Measurements from ENCODE around the gene PMS2.
"Not testable (repeated sequence)": the region's sequence is repeated elsewhere in the genome, so short reads cannot be mapped to it uniquely, and the experiment has no call there.

The PMS2 gene

GRCh38 chr7:6008668-6009611 is at the start of gene PMS2, which contains the start of gene AIMP2:
Gene PMS2 (minus strand): TSS chr7:6009049. CDS start chr7:6009019, 30 bp downstream.
Gene AIMP2 (plus strand): TSS chr7:6009272. CDS start chr7:6009364, 92 bp downstream.
- no peaks in the 10 kb centered on the region for H3K9me3 ChIP-seq (ENCODE audit: control insufficient read depth, insufficient read depth, low read length)
- peak within 1 kb of the TSS; percentile 68 for H3K4me2 ChIP-seq (ENCODE audit: low read length)
- peak within 1 kb of the TSS; percentile 77 for H3K27ac ChIP-seq (ENCODE audit: low read depth, low read length)
- H3K79me2 ChIP-seq (ENCODE audit: control insufficient read depth, low read length) = peaks cover 80% of the 10 kb centered on the region
- H3K36me3 ChIP-seq (ENCODE audit: control insufficient read depth, low read length) = peaks cover 53% of the 10 kb centered on the region
- no peaks in the 10 kb centered on the region for H3K9me2 ChIP-seq (replicated peaks; ENCODE audit: control insufficient read depth, low read length)
- peaks cover 11% of the 10 kb centered on the region; the same call in 1 of the 2 replicates for H3F3A ChIP-seq (ENCODE audit: control insufficient read depth, insufficient read depth)
- TF ChIP-seq CTCF (IDR thresholded peaks at IDR 0.05; ENCODE audit: low read depth, low read length, poor library complexity, severe bottlenecking) (peak; percentile 48), EZH2phosphoT487 (IDR thresholded peaks at IDR 0.05; ENCODE audit: borderline replicate concordance, low read length) (no peak)
- no peaks in the 10 kb centered on the region for H4K20me1 ChIP-seq (ENCODE audit: control insufficient read depth, insufficient read depth, low read depth, low read length)
- H3K27me3 ChIP-seq (ENCODE audit: control insufficient read depth, low read length) = no peaks in the 10 kb centered on the region
- H3K4me3 ChIP-seq (ENCODE audit: low read length) = peak within 1 kb of the TSS; percentile 88
- H3K4me1 ChIP-seq (ENCODE audit: control insufficient read depth, low read length) = peaks cover 28% of the 10 kb centered on the region

- Histone ChIP-seq H3K36me3 (ENCODE audit: control insufficient read depth, low read length) (peaks cover 35% of the 10 kb centered on the region), H3K4me2 (ENCODE audit: low read length) (peak overlapping the region; percentile 64), H3K79me2 (ENCODE audit: control insufficient read depth, low read length) (peaks cover 47% of the 10 kb centered on the region), H3K27ac (ENCODE audit: low read depth, low read length) (no peak overlapping the region), H3K4me1 (ENCODE audit: control insufficient read depth, low read length) (peaks cover 18% of the 10 kb centered on the region), H3F3A (ENCODE audit: control insufficient read depth, insufficient read depth) (peaks cover 3% of the 10 kb centered on the region; the same call in 1 of the 2 replicates), H3K4me3 (ENCODE audit: low read length) (peak overlapping the region; percentile 93), H4K20me1 (ENCODE audit: control insufficient read depth, insufficient read depth, low read depth, low read length) (peaks cover 4% of the 10 kb centered on the region; the same call in 1 of the 2 replicates), H3K9me3 (ENCODE audit: control insufficient read depth, insufficient read depth, low read length) (no peaks in the 10 kb centered on the region), H3K27me3 (ENCODE audit: control insufficient read depth, low read length) (no peaks in the 10 kb centered on the region), H3K9me2 (replicated peaks; ENCODE audit: control insufficient read depth, low read length) (no peaks in the 10 kb centered on the region)
- no peak for TF ChIP-seq EZH2phosphoT487 (IDR thresholded peaks at IDR 0.05; ENCODE audit: borderline replicate concordance, low read length)
- no peak for TF ChIP-seq CTCF (IDR thresholded peaks at IDR 0.05; ENCODE audit: low read depth, low read length, poor library complexity, severe bottlenecking)
These were observed 48.7 kb upstream of the PMS2 start for GRCh38 chr7:6057316-6058129.

- H3K4me2 ChIP-seq (ENCODE audit: low read length) = peak overlapping the region; percentile 64; the same call in 1 of the 2 replicates
- H3K36me3 ChIP-seq (ENCODE audit: control insufficient read depth, low read length) = peaks cover 39% of the 10 kb centered on the region
- H3K9me3 ChIP-seq (ENCODE audit: control insufficient read depth, insufficient read depth, low read length) = no peaks in the 10 kb centered on the region
- H3K9me2 ChIP-seq (replicated peaks; ENCODE audit: control insufficient read depth, low read length) = no peaks in the 10 kb centered on the region
- H3K4me1 ChIP-seq (ENCODE audit: control insufficient read depth, low read length) = peaks cover 18% of the 10 kb centered on the region
- H3K27me3 ChIP-seq (ENCODE audit: control insufficient read depth, low read length) = no peaks in the 10 kb centered on the region
- H3K4me3 ChIP-seq (ENCODE audit: low read length) = no peak overlapping the region
- H3K27ac ChIP-seq (ENCODE audit: low read depth, low read length) = no peak overlapping the region
- 0 out of 2 replicates have a peak, but pooled peaks cover 3% of the 10 kb centered on the region for H3F3A ChIP-seq (ENCODE audit: control insufficient read depth, insufficient read depth)
- H3K79me2 ChIP-seq (ENCODE audit: control insufficient read depth, low read length) = peaks cover 47% of the 10 kb centered on the region
- TF ChIP-seq EZH2phosphoT487 (IDR thresholded peaks at IDR 0.05; ENCODE audit: borderline replicate concordance, low read length) = no peak
- no peak for TF ChIP-seq CTCF (IDR thresholded peaks at IDR 0.05; ENCODE audit: low read depth, low read length, poor library complexity, severe bottlenecking)
- H4K20me1 ChIP-seq (ENCODE audit: control insufficient read depth, insufficient read depth, low read depth, low read length) = peaks cover 4% of the 10 kb centered on the region; the same call in 1 of the 2 replicates
These were observed 47.8 kb upstream of the PMS2 start for GRCh38 chr7:6056616-6057015.

- not testable (repeated sequence) for H3K4me3 ChIP-seq (ENCODE audit: low read length); H3K4me2 ChIP-seq (ENCODE audit: low read length)
These were observed 42.3 kb upstream of the PMS2 start for GRCh38 chr7:6051185-6051584.

More at GRCh38 chr7:6051185-6051584, 42.3 kb upstream of the PMS2 start:
- H3K27ac ChIP-seq (ENCODE audit: low read depth, low read length); H3K9me3 ChIP-seq (ENCODE audit: control insufficient read depth, insufficient read depth, low read length); H3K27me3 ChIP-seq (ENCODE audit: control insufficient read depth, low read length); H4K20me1 ChIP-seq (ENCODE audit: control insufficient read depth, insufficient read depth, low read depth, low read length); H3K4me1 ChIP-seq (ENCODE audit: control insufficient read depth, low read length); H3F3A ChIP-seq (ENCODE audit: control insufficient read depth, insufficient read depth); H3K9me2 ChIP-seq (replicated peaks; ENCODE audit: control insufficient read depth, low read length): not testable (repeated sequence)
- peaks cover 69% of the 10 kb centered on the region for H3K36me3 ChIP-seq (ENCODE audit: control insufficient read depth, low read length)
- peaks cover 19% of the 10 kb centered on the region for H3K79me2 ChIP-seq (ENCODE audit: control insufficient read depth, low read length)
